Spleen (tissue), 11 donors: ENCODE data around the gene TTC23. TPM values are rescaled to one million over a fixed set of nuclear protein-coding genes. Genes with fewer than 3 reads are reported as not detected.

Source experiments
- DNase-seq: peaks from one replicate; pipeline ENCODE4 v3.0.0-alpha.2; 2020
- H3K27ac ChIP-seq, 8 donors: fragments of 200-600 bp; sonication (generic) in 7 of 8; 1 replicate in 4 of 8; 2 replicates in 4 of 8; pipeline versions ENCODE4 v1.5.0 to v1.8.0; 2016 to 2021; ENCODE audit warnings: inconsistent platforms in 4 of 8, mild to moderate bottlenecking in 4 of 8, moderate library complexity in 1 of 8
- H3K27me3 ChIP-seq, 7 donors: fragments of 200-600 bp; sonication (generic) in 6 of 7; replicated peaks in 1 of 7; 1 replicate in 4 of 7; 2 replicates in 3 of 7; pipeline versions ENCODE4 v1.5.0 to v1.8.0; 2016 to 2021; ENCODE audit warnings: inconsistent platforms in 3 of 7, mild to moderate bottlenecking in 1 of 7
- H3K36me3 ChIP-seq, 6 donors: fragments of 200-600 bp; sonication (generic) in 5 of 6; 1 replicate in 4 of 6; 2 replicates in 2 of 6; pipeline versions ENCODE4 v1.5.0 to v1.8.0; 2016 to 2021; ENCODE audit warnings: inconsistent platforms in 2 of 6
- H3K4me1 ChIP-seq, 6 donors: fragments of 200-600 bp; sonication (generic) in 5 of 6; 1 replicate in 3 of 6; 2 replicates in 3 of 6; pipeline versions ENCODE4 v1.5.0 to v1.8.0; 2016 to 2021; ENCODE audit warnings: inconsistent platforms in 3 of 6
- H3K4me3 ChIP-seq, 8 donors: fragments of 200-600 bp; sonication (generic) in 7 of 8; 1 replicate in 4 of 8; 2 replicates in 4 of 8; pipeline versions ENCODE4 v1.5.0 to v1.8.0; 2016 to 2021; ENCODE audit warnings: inconsistent platforms in 4 of 8, mild to moderate bottlenecking in 4 of 8, moderate library complexity in 2 of 8
- H3K9me3 ChIP-seq, 8 donors: fragments of 200-600 bp; sonication (generic) in 7 of 8; 1 replicate in 4 of 8; 2 replicates in 4 of 8; pipeline versions ENCODE4 v1.5.0 to v1.8.0; 2016 to 2021; ENCODE audit warnings: inconsistent platforms in 4 of 8
- CTCF ChIP-seq, 11 experiments: fragments of 200-600 bp in 7 of 11; fragments of 450-650 bp in 4 of 11; sonication (generic) in 4 of 11; IDR thresholded peaks in 8 of 11; conservative IDR thresholded peaks in 3 of 11; 1 replicate in 7 of 11; 2 replicates in 4 of 11; pipeline versions ENCODE4 v1.4.0 to v1.8.0; 2016 to 2021; ENCODE audit warnings: antibody characterized with exemption in 11 of 11, inconsistent platforms in 4 of 11, mild to moderate bottlenecking in 1 of 11
- POLR2A ChIP-seq, 3 donors: fragments of 450-650 bp; IDR thresholded peaks; one replicate each; pipeline ENCODE4 v1.5.1; 2017; ENCODE audit warnings: antibody characterized with exemption in 3 of 3, mild to moderate bottlenecking in 1 of 3
- POLR2AphosphoS5 ChIP-seq, 3 donors: sonication (generic); formaldehyde crosslinking; IDR thresholded peaks; one replicate each; pipeline ENCODE4 v1.5.1; 2017; ENCODE audit warnings: antibody characterized with exemption in 3 of 3
- WGBS, 5 donors: extraction: QIAGEN DNeasy Blood & Tissue Kit in 3 of 5; methylation state at CpG; one replicate each; pipeline versions ENCODE4 v1.1.5 to v1.1.7; 2013 to 2018; 5-methylcytosine and 5-hydroxymethylcytosine counted together
- intact Hi-C: fragments of 100-400 bp; cut with DNase I; formaldehyde crosslinking; loops from one replicate; pipeline ENCODE4 v1.15.0; 2023; ENCODE audit warnings: low total_unique reads
- polyA plus RNA-seq, 3 donors: library from polyadenylated mRNA; stranded (reverse); fragments of 200-250 nt; gene quantifications; one replicate each; pipeline ENCODE4 v1.2.1, GENCODE V29; 2013
- total RNA-seq, 7 donors: library from RNA; depleted of rRNA in 3 of 7; stranded (reverse); fragments of >200 nt in 3 of 7; fragmentation: NEBNext Ultra II Directional in 4 of 7; extraction: Animal tissue kit (Norgen Biotek cat#: 25700) in 4 of 7; gene quantifications; one replicate each; pipeline versions ENCODE4 v1.1.0 to v1.2.1, GENCODE V29; 2016 to 2021
- donor health status: healthy with polysubstance abuse.
- donor health status: DM: no; HTN: no; CAD: no; lungs with moderate emphysema.
- donor health status: DM: no; HTN: no; CAD: no.
- donor health status: Bipolar disorder and iron deficiency.
- donor health status: healthy.
- donor health status: DM: no; HTN: no; CAD: no.
- donor health status: DM: yes; HTN: yes; CAD: no.

Gene TTC23
- total and polyA plus RNA-seq, 10 donors = 3.6 to 17.0 (median 12.0) TPM

- WGBS, 5 donors = 82 to 85% (median 84%) methylated on average over 23 of the region's 23 CpGs
- Histone ChIP-seq H3K36me3 (peaks cover 0 to 25% (median 0%) of the 10 kb centered on the region in 6 donors), H3K4me1 (peaks cover 0 to 14% (median 0%) of the 10 kb centered on the region in 6 donors), H3K9me3 (no peaks in the 10 kb centered on the region), H3K4me3 (no peak overlapping the region), H3K27ac (no peak overlapping the region), H3K27me3 (no peaks in the 10 kb centered on the region)
- no peak for DNase-seq
- intact Hi-C loops = no loop called here
- TF ChIP-seq POLR2A (IDR thresholded peaks at IDR 0.05) (no peak), POLR2AphosphoS5 (IDR thresholded peaks at IDR 0.05) (no peak), CTCF (IDR thresholded peaks at IDR 0.05 in 8 of 11, conservative IDR thresholded peaks at IDR 0.05 in 3 of 11) (no peak)
Measured at GRCh38 chr15:99165956-99166689, 83.3 kb downstream of the TTC23 start.

GRCh38 chr15:99165020-99165790, 84.2 kb downstream of the TTC23 start:
- Histone ChIP-seq H3K27ac (no peak overlapping the region), H3K4me1 (peaks cover 0 to 14% (median 0%) of the 10 kb centered on the region in 6 donors), H3K9me3 (no peaks in the 10 kb centered on the region), H3K36me3 (peaks cover 0 to 16% (median 0%) of the 10 kb centered on the region in 6 donors), H3K4me3 (no peak overlapping the region), H3K27me3 (no peaks in the 10 kb centered on the region)
- WGBS, 5 donors = 89 to 98% (median 91%) methylated on average over 3 of the region's 3 CpGs
- no peak for DNase-seq
- intact Hi-C loops = no loop called here
- TF ChIP-seq POLR2AphosphoS5 (IDR thresholded peaks at IDR 0.05) (no peak), POLR2A (IDR thresholded peaks at IDR 0.05) (no peak), CTCF (IDR thresholded peaks at IDR 0.05 in 8 of 11, conservative IDR thresholded peaks at IDR 0.05 in 3 of 11) (no peak)

GRCh38 chr15:99164119-99164518, 85.3 kb downstream of the TTC23 start:
- WGBS, 5 donors = 86 to 95% (median 90%) methylated on average over 3 of the region's 3 CpGs
- TF ChIP-seq POLR2AphosphoS5 (IDR thresholded peaks at IDR 0.05) = no peak
- no peak for TF ChIP-seq CTCF (IDR thresholded peaks at IDR 0.05 in 8 of 11, conservative IDR thresholded peaks at IDR 0.05 in 3 of 11)
- TF ChIP-seq POLR2A (IDR thresholded peaks at IDR 0.05) = no peak
- no peaks in the 10 kb centered on the region for H3K27me3 ChIP-seq
- no peak overlapping the region for H3K4me3 ChIP-seq
- intact Hi-C loops = no loop called here
- H3K27ac ChIP-seq = no peak overlapping the region
- peaks cover 0 to 14% (median 0%) of the 10 kb centered on the region in 6 donors for H3K4me1 ChIP-seq
- no peaks in the 10 kb centered on the region for H3K9me3 ChIP-seq
- peaks cover 0 to 7% (median under 1%) of the 10 kb centered on the region in 6 donors for H3K36me3 ChIP-seq
- DNase-seq = no peak
